NCI-H2107 (cell line): Measurements from ENCODE around the gene CUL7.
"Not testable (repeated sequence)": the region's sequence is repeated elsewhere in the genome, so short reads cannot be mapped to it uniquely, and the experiment has no call there.

Experiments
- DNase-seq: peaks from one replicate; lab custom pipeline; 2025; lab: John Stamatoyannopoulos, UW

CUL7 gene

GRCh38 chr6:43045371-43045930, 8.2 kb downstream of the CUL7 start:
- DNase-seq: no peak

- DNase-seq: no peak
These were observed 10.3 kb downstream of the CUL7 start for GRCh38 chr6:43043310-43043709.

- not testable (repeated sequence) for DNase-seq
These were observed 12.2 kb downstream of the CUL7 start for GRCh38 chr6:43041475-43041874.

- no peak for DNase-seq
These were observed 13.0 kb downstream of the CUL7 start for GRCh38 chr6:43040542-43041257.

DNA sequence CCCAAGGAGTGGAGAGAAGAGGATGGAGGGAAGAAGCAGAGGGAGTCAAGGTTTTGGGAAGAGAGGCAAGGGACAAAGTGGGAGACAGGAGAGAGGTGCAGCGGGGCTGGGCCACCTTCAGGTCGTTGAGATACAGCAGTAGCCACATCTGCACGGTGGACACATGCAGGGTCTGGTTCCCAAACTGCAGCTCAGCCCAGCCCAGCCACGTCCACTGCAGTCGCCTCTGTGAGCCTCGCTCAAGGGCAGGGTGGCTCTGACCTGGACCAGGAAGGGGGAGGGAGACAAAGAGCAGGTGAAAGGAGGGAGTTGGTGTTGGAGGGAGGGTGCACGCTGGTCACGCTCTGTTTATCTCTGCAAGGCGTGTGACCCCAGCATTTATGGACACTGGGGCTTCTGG, 14.9 kb downstream of the CUL7 start:
- DNase-seq: no peak

- no peak for DNase-seq
These were observed 15.9 kb downstream of the CUL7 start for GRCh38 chr6:43037706-43038105.

DNA sequence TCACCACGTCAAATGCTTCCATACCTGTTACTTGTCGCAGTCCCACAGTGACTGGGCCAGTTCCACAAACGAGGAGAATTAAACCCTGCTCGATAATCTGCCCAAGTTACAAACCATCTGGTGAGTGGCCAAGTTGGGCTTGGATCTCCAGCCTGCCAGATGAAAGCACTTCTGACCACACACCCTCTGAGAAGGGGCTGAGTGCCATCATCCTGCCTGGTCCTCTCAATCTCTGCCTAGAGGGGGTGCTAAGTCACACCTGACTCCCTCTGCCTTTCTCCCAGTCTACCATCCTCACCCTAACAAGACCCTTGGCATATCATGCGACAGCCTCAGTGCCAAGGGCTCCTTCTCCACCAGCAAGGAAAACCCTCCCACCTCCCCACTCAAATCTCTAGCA, 16.5 kb downstream of the CUL7 start:
- DNase-seq: no peak

- DNase-seq: no peak
These were observed 16.9 kb downstream of the CUL7 start for GRCh38 chr6:43036712-43037111.

DNA sequence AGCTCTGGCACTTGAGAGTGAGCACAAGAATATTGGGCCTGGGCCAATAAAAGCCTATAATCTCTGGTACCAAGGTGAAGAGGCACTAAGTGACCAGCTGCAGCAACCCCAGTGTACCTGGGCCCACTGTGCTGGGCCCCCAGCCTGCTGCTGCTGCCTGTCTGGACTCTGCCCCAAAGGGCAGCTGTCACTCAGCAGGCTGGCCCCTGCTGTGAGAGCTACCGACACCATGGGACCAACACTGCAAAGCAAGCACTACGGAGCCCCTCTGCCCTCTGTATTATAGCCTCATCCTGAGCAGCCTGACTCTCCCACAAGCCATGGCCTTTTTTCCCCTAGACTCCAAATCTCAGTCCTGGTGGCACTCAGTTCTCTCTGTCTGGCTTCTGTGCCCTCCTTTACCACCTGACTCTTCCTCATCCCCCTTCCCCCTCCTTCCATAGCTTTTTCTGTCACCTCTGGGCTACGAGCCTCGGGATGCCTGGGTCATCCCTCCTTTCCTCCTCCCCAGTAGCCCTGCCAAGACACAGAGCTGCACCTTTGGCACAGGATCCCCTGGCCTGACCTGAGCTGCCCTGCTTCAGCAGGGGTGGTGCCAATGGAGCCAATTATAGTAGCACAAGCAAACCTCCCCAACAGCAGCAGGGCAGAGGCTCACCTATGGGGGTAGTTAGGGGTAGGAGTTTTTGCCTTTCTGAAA, 18.0 kb downstream of the CUL7 start:
- no peak for DNase-seq

DNA sequence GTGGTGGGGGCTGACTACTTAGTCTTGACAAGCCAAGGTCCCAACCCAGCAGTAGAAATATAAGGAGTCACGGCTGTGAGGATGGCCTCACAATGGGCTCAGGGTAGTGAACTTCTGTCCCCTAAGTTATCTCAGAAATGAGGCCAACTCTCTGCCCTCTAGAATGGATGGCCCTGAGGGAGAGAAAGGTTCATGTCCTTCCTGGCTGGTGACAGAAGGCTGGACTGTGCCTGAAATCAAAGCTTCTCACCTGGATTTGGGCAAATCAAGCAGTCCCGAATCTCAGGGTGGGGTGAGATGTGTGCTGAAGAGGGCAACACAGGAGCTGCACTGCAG, 19.5 kb downstream of the CUL7 start:
- DNase-seq: no peak

GRCh38 chr6:43033496-43034189, 20.0 kb downstream of the CUL7 start:
- no peak for DNase-seq

DNA sequence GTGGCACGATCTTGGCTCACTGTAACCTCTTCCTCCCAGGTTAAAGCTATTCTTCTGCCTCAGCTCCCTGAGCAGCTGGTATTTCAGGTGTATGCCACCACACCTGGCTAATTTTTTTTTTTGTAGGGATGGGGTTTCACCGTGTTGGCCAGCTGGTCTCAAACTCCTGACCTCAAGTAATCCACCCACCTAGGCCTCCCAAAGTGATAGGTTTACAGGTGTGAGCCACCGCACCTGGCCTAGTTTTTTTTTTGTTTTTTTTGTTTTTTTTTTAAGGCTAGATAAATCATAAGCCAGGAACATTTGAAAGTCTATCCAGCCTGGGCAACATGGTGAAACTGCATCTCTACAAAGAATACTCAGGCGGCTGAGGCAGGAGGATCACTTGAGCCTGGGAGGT, 21.3 kb downstream of the CUL7 start:
- no peak for DNase-seq

DNA sequence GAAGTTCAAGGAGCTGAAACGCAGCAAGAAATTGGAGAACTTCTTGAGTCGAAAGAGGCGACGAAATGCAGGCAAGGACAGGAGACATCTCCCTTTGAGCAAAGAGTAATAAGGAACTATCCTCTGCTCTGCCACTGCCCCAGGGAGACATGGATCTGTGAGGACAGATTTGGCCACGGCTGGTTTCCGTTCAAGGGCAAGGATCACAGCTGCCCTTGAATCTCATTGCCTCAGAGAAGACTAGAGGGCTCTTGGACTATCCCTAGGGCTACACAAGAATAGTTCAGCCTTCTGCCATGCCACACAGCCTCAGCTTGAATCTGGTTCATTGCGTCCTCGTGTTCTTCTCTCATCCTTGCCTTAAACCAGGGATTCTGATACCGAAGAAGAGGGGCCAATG, 24.5 kb downstream of the CUL7 start:
- no peak for DNase-seq

DNA sequence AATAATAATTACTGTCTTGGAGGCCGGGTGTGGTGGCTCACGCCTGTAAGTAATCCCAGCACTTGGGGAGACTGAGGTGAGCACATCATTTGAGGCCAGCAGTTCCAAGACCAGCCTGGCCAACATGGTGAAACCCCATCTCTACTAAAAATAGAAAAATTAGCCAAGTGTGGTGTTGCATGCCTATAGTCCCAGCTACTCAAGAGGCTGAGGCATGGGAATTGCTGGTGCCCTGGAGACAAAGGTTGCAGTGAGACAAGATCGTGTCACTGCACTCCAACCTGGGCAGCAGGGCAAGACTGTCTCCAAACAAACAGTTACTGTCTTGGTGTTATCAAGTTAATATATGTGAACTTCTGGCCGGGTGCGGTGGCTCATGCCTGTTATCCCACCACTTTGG, 27.3 kb downstream of the CUL7 start:
- no peak for DNase-seq

GRCh38 chr6:43024436-43024835, 29.2 kb downstream of the CUL7 start:
- DNase-seq: no peak

DNA sequence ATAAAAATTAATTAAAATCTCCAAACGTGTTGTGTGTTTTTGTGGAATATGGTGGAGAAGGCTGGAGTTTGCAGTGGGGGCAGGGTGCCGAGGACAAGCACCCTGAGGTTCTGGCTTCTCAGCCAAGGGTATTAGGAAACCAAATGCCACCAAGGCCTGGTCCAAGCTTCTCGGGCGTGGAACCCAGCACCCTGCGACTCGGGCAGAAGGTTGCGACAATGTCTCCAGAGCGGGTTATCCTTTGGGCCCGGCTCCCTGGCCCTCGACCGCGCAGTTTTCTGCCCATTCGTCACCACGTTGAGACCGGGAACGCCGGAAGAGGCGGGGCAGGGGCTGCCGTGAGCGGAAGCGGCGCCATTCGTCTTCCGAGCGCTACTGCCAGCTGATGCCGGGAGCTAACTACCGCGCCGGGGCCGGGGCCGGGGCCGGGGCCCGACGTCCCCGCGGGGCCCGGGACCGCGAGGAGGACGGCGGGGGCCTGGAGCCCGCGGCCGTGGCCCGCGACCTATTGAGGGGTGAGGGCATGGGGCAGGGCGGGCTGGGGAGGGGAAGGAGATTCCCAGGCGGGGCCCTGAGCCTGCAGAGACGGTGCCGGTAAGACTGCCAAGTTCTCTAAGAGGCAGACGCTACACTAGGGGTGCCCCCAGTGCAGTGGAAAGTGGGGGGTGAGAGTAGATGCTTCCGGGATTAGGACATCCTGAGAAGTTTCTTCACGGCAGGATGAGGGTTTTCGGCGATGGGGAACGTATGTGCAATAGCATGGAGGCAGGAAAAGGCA, 32.2 kb downstream of the CUL7 start, which contains the start of gene RRP36:
RRP36 (plus strand) TSS at position 354 of the 778 bp plus-strand sequence; CDS start at position 386, 32 bp downstream.
- DNase-seq: peak; percentile 8

DNA sequence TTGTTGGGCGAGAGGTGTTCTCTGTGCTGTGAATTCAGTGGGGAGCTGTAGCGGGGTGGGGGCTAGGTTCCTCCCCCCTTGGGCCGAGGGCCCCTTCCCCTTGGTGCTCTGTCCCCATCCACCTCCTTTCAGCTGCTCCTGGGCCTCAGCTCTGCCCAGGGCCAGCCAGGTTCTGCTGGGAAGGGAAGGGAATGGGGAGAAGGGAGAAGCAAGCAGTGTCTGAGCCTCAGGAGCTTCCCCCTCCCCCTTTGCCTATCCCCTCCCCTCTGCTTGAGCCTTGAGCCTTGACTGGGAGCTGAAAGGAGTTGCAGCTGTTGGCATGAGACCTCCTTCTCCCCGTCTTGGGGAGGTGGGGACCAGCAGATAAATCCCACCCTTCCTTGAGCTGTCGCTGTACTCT, 32.8 kb downstream of the CUL7 start:
- no peak for DNase-seq

GRCh38 chr6:43020052-43020705, 33.5 kb downstream of the CUL7 start:
- DNase-seq: no peak

DNA sequence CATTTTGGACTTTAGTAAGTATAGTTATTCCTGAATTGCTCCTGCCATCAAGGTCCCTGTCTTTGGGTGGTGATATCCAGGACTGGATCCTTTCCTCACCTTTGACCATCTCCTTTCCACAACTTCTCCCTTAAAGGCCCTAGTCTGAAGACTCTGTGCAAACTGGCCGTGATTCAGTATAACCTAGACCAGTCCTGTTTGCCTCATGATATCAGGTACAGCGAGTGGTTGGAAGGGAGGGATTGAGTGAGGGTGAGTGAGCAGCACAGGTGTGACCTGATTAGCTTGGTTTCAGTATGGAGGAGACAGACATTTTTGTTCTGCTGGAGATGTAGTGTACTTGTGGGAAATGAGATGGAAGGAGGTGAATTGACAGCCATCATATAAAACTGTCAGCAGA, 34.5 kb downstream of the CUL7 start:
- DNase-seq: no peak

DNA sequence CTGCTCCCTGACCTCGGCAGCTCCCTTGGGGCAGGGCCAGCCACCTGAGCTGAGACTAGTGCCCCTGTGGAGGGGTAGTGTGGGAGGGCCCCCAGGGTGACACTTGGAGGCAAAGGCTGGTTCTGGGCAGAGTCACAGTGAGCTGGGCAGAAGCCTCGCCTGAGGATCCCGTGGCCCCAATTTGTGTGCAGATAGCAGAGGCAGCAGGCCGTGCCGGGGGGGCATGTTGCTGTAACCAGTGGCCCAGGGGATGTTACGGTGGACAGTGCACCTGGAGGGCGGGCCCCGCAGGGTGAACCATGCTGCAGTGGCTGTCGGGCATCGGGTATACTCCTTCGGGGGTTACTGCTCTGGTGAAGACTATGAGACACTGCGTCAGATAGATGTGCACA, 36.7 kb downstream of the CUL7 start:
- no peak for DNase-seq

- no peak for DNase-seq
These were observed 37.3 kb downstream of the CUL7 start for GRCh38 chr6:43016176-43016942.
